Adrenal gland (tissue), 5 donors: ENCODE data around the gene NCAM2.

Experiments
- CTCF ChIP-seq, 6 experiments: fragments of 450-650 bp in 4 of 6; fragments of 200-600 bp in 2 of 6; sonication (generic) in 1 of 6; IDR thresholded peaks; 1 replicate in 5 of 6; 2 replicates in 1 of 6; pipeline versions ENCODE4 v1.5.1 to v1.8.0; 2016 to 2021; ENCODE audit warnings: antibody characterized with exemption in 6 of 6, mild to moderate bottlenecking in 2 of 6, moderate library complexity in 1 of 6
- POLR2A ChIP-seq, 2 donors: fragments of 450-650 bp; IDR thresholded peaks; one replicate each; pipeline ENCODE4 v1.6.1; 2017; ENCODE audit warnings: antibody characterized with exemption in 2 of 2, mild to moderate bottlenecking in 2 of 2, moderate library complexity in 1 of 2
- donor health status: DM: no; HTN: no; CAD: no.

- no peak for TF ChIP-seq CTCF (IDR thresholded peaks at IDR 0.05)
- no peak for TF ChIP-seq POLR2A (IDR thresholded peaks at IDR 0.05)
These were observed 184.3 kb downstream of the NCAM2 start for GRCh38 chr21:21182401-21183010.
